Esophagus muscularis mucosa (tissue), 4 donors: ENCODE results near the gene INTS14. TPM values are rescaled to one million over a fixed set of nuclear protein-coding genes. Genes with fewer than 3 reads are reported as not detected.

Source experiments
- DNase-seq: peaks from one replicate; pipeline ENCODE4 v3.0.0-alpha.2; 2017; ENCODE audit errors: extremely low spot score
- H3K27ac ChIP-seq, 4 donors: fragments of 200-600 bp; sonication (generic); replicated peaks in 1 of 4; 1 replicate in 3 of 4; 2 replicates in 1 of 4; pipeline ENCODE4 v1.5.1; 2016 to 2019; ENCODE audit warnings: mild to moderate bottlenecking in 1 of 4
- H3K27me3 ChIP-seq, 4 donors: fragments of 200-600 bp; sonication (generic); one replicate each; pipeline versions ENCODE4 v1.5.1 to v1.6.0; 2016 to 2019
- H3K36me3 ChIP-seq, 4 donors: fragments of 200-600 bp; sonication (generic); one replicate each; pipeline ENCODE4 v1.5.1; 2016 to 2019
- H3K4me1 ChIP-seq, 4 donors: fragments of 200-600 bp; sonication (generic); one replicate each; pipeline ENCODE4 v1.5.1; 2016 to 2019
- H3K4me3 ChIP-seq, 4 donors: fragments of 200-600 bp; sonication (generic); 1 replicate in 2 of 4; 2 replicates in 2 of 4; pipeline ENCODE4 v1.5.1; 2016 to 2019; ENCODE audit warnings: mild to moderate bottlenecking in 4 of 4, moderate library complexity in 1 of 4
- H3K9me3 ChIP-seq, 4 donors: fragments of 200-600 bp; sonication (generic); 1 replicate in 3 of 4; 2 replicates in 1 of 4; pipeline ENCODE4 v1.5.1; 2016 to 2019
- CTCF ChIP-seq, 3 experiments: fragments of 200-600 bp in 2 of 3; fragments of 450-650 bp in 1 of 3; sonication (generic) in 2 of 3; IDR thresholded peaks; one replicate each; pipeline ENCODE4 v1.5.1; 2017 to 2019; ENCODE audit warnings: antibody characterized with exemption in 3 of 3, mild to moderate bottlenecking in 2 of 3, moderate library complexity in 1 of 3
- EP300 ChIP-seq: sonication (generic); formaldehyde crosslinking; IDR thresholded peaks from one replicate; pipeline ENCODE4 v1.6.1; 2017; ENCODE audit warnings: antibody characterized with exemption
- POLR2A ChIP-seq: fragments of 450-650 bp; IDR thresholded peaks from one replicate; pipeline ENCODE4 v1.6.1; 2017; ENCODE audit warnings: antibody characterized with exemption, moderate library complexity, mild to moderate bottlenecking, low read depth
- POLR2AphosphoS5 ChIP-seq, 2 donors: sonication (generic); formaldehyde crosslinking; IDR thresholded peaks; one replicate each; pipeline ENCODE4 v1.6.1; 2017; ENCODE audit warnings: antibody characterized with exemption in 2 of 2
- WGBS: methylation state at CpG from one replicate; pipeline ENCODE4 v1.1.5; 2018; 5-methylcytosine and 5-hydroxymethylcytosine counted together
- intact Hi-C: fragments of 100-400 bp; cut with DNase I; formaldehyde crosslinking; loops from one replicate; pipeline ENCODE4 v1.15.1; 2023
- total RNA-seq, 4 donors: library from RNA; depleted of rRNA; stranded (reverse); fragments of >200 nt; gene quantifications; one replicate each; pipeline versions ENCODE4 v1.1.0 to v1.2.1, GENCODE V29; 2016

INTS14 gene
- total RNA-seq, 4 donors from 2014 or later, result 18.9 to 24.2 (median 21.3) TPM

GRCh38 chr15:65603559-65603958 is 7.4 kb downstream of the INTS14 start:
- H3K36me3 ChIP-seq, result peaks cover 0 to 66% (median 61%) of the 10 kb centered on the region in 4 donors
- H3K4me3 ChIP-seq, result no peak overlapping the region
- 100% methylated on average over 1 of the region's 1 CpG for WGBS
- DNase-seq, result no peak
- no peak overlapping the region for H3K27ac ChIP-seq
- TF ChIP-seq CTCF (IDR thresholded peaks at IDR 0.05) (no peak), POLR2AphosphoS5 (IDR thresholded peaks at IDR 0.05) (no peak), EP300 (no peak), POLR2A (no peak)
- H3K27me3 ChIP-seq, result no peaks in the 10 kb centered on the region
- intact Hi-C loops, result no loop called here
- H3K9me3 ChIP-seq, result no peaks in the 10 kb centered on the region
- H3K4me1 ChIP-seq, result peaks cover 0 to 11% (median 4%) of the 10 kb centered on the region in 4 donors

- Histone ChIP-seq H3K27me3 (no peaks in the 10 kb centered on the region), H3K36me3 (peaks cover 0 to 70% (median 65%) of the 10 kb centered on the region in 4 donors), H3K27ac (no peak overlapping the region), H3K9me3 (no peaks in the 10 kb centered on the region), H3K4me1 (peaks cover 0 to 7% (median 3%) of the 10 kb centered on the region in 4 donors), H3K4me3 (no peak overlapping the region)
- DNase-seq, result no peak
- TF ChIP-seq EP300 (no peak), POLR2A (no peak), POLR2AphosphoS5 (IDR thresholded peaks at IDR 0.05) (no peak), CTCF (IDR thresholded peaks at IDR 0.05) (no peak)
- WGBS, result 86% methylated on average over 2 of the region's 2 CpGs
- intact Hi-C loops, result no loop called here
Measured at GRCh38 chr15:65603134-65603533, 7.8 kb downstream of the INTS14 start.

GRCh38 chr15:65599677-65600076 is 11.3 kb downstream of the INTS14 start:
- intact Hi-C loops, result no loop called here
- no peaks in the 10 kb centered on the region for H3K4me1 ChIP-seq
- H3K27me3 ChIP-seq, result no peaks in the 10 kb centered on the region
- H3K27ac ChIP-seq, result no peak overlapping the region
- 99% methylated on average over 5 of the region's 5 CpGs for WGBS
- peaks cover 6 to 97% (median 89%) of the 10 kb centered on the region in 4 donors for H3K36me3 ChIP-seq
- H3K4me3 ChIP-seq, result no peak overlapping the region
- no peak for DNase-seq
- no peaks in the 10 kb centered on the region for H3K9me3 ChIP-seq
- TF ChIP-seq CTCF (IDR thresholded peaks at IDR 0.05) (no peak), EP300 (no peak), POLR2AphosphoS5 (IDR thresholded peaks at IDR 0.05) (no peak), POLR2A (no peak)

- no peaks in the 10 kb centered on the region for H3K4me1 ChIP-seq
- H3K27ac ChIP-seq, result no peak overlapping the region
- no peaks in the 10 kb centered on the region for H3K9me3 ChIP-seq
- no peak overlapping the region for H3K4me3 ChIP-seq
- 96% methylated on average over 2 of the region's 2 CpGs for WGBS
- no peak for TF ChIP-seq EP300
- TF ChIP-seq CTCF (IDR thresholded peaks at IDR 0.05), result no peak
- TF ChIP-seq POLR2AphosphoS5 (IDR thresholded peaks at IDR 0.05), result no peak
- no peak for TF ChIP-seq POLR2A
- H3K27me3 ChIP-seq, result no peaks in the 10 kb centered on the region
- no peak for DNase-seq
- H3K36me3 ChIP-seq, result peaks cover 6 to 97% (median 87%) of the 10 kb centered on the region in 4 donors
- intact Hi-C loops, result no loop called here
Measured at GRCh38 chr15:65598468-65598867, 12.5 kb downstream of the INTS14 start.

GRCh38 chr15:65595960-65596359 is 15.0 kb downstream of the INTS14 start:
- Histone ChIP-seq H3K27ac (no peak overlapping the region), H3K4me1 (no peaks in the 10 kb centered on the region), H3K27me3 (no peaks in the 10 kb centered on the region), H3K36me3 (peaks cover 30 to 97% (median 89%) of the 10 kb centered on the region in 4 donors), H3K9me3 (no peaks in the 10 kb centered on the region), H3K4me3 (no peak overlapping the region)
- intact Hi-C loops, result no loop called here
- no peak for DNase-seq
- TF ChIP-seq EP300 (no peak), POLR2AphosphoS5 (IDR thresholded peaks at IDR 0.05) (no peak), POLR2A (no peak), CTCF (IDR thresholded peaks at IDR 0.05) (no peak)
- 72% methylated on average over 3 of the region's 3 CpGs for WGBS
